ENCODE results near the gene ARHGAP42.

Gene ARHGAP42

GRCh38 chr11:100927579-100927978 is 240.5 kb downstream of the ARHGAP42 start:
- no peak for DNase-seq

- DNase-seq, result no peak
These were observed 241.3 kb downstream of the ARHGAP42 start for GRCh38 chr11:100928426-100928825.

GRCh38 chr11:100929377-100929776 is 242.3 kb downstream of the ARHGAP42 start:
- no peak for DNase-seq

DNA sequence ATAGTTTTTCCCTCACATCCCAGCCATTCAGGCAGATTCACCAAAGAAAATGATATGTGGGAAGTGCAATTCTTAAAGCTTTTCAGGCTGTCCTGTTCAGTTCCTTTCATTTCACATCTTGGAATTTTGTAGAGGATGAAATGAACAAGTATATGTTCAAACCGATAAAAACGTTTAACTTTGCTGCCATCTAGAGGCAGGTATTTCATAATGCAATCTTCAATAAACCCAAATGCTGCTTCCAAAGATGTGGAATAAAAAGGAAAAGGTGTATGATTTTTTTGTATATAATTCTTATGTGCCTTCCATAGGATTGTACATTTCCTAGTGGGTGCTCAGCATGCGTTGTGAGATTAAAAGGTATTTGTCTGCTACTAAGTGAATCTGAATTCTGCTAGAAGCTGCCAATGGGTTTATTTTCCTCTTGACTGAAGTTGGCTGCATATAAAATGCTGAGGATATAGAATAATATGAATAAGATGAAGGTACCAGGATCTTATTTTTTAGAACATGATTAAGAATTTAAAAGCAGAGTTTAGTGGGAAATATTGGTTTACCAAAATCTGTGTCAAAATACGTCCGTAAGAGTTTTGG is 243.2 kb downstream of the ARHGAP42 start:
- DNase-seq, result peak; percentile 4

GRCh38 chr11:100932474-100933100 is 245.5 kb downstream of the ARHGAP42 start:
- no peak for DNase-seq

- DNase-seq, result no peak
These were observed 249.7 kb downstream of the ARHGAP42 start for GRCh38 chr11:100936781-100937180.

- DNase-seq, result no peak
These were observed 252.5 kb downstream of the ARHGAP42 start for GRCh38 chr11:100939571-100939970.

DNA sequence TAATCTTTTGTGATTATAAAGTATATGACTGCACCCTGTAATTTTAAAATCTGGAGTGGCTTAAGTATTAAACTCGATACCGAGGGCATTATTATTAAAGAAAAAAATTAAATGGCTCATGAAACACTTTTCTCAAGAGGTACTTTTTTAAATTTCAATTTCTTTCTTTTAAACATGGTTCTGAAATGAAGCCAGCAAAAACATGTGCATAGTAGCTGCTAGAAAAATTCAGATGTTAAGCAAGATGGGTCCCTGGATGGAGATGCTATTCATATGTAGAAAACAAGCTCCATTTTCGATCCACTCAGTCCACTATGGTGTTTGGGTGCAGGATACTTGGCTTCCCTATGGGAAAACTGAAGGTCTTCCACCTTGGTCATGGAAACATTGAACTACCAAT is 253.0 kb downstream of the ARHGAP42 start:
- DNase-seq, result no peak

DNA sequence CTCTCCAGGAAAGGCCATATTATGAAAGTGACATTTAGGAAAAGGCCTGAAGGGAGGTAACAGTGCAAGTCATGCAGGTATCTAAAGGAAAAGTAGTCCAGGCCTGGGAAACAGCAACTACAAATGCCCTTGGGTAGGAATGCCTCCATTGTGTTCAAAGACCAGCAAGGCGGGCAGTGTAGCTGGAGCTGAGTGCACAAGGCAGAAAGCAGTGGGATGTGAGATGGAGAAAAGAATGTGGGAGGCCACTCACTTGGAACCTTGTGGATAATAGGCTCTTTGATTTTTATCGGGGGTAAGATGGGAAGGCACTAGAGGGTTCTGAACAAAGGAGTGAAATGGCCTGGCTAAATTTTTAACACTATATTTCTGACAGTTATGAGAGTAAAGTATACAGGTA is 253.9 kb downstream of the ARHGAP42 start:
- no peak for DNase-seq

DNA sequence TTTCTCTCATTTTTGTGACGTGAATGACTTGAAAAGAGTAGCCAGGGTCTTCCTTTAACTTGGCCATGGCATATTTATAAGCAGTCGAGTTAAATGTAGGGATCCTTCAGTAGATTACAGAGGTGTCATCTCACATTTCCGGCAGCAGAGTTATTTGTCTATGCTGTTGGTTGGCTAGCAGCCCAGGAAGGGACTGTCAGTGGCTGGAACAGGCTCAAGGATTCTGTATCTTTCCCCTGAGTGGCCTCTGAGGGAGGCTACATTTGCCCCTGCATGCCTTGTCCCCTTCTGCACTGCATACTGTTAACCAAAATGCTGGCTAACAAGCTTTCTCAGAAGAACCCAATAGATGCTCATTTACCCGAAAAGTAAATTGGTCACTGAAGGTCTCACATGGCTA is 254.9 kb downstream of the ARHGAP42 start:
- no peak for DNase-seq

- no peak for DNase-seq
These were observed 261.8 kb downstream of the ARHGAP42 start for GRCh38 chr11:100948936-100949335.

- no peak for DNase-seq
These were observed 262.4 kb downstream of the ARHGAP42 start for GRCh38 chr11:100949443-100949842.

DNA sequence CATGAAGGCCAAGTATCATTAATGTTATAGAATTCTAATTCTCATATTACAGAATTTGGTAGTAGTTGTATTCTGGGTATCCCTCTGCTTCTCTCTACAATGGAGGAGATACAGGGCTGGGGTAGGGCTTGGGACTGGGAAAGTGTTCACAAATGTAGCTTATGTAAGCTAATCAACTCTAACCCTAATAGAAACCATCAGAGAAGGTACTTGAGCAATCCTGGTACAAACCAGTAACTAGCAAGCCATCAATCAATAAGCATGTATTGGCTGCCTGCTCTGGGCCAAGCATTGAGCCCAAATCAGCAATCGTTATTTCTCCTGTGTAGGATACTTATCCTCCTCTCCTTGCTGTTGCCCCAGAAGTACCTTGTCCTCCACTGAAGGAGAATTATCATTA is 268.2 kb downstream of the ARHGAP42 start:
- DNase-seq, result no peak

DNA sequence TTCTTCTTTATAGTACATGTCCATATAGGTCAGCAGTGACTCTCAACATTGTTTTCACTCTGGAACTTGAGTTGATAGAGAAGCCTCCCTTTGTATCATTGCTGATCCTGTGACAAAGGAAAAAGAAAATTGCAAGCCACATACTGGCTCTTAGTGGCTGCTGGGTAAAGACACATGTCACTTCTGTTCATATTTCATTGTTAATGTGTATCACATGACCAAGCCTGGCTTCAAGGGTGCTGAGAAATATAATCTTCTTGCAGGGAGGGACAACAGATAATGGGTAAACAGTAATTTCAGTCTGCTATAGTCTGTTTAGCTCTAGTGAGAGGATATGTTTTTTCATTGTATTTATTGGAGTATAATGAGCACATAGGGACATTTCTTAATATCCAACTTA is 269.3 kb downstream of the ARHGAP42 start:
- no peak for DNase-seq

- no peak for DNase-seq
These were observed 270.4 kb downstream of the ARHGAP42 start for GRCh38 chr11:100957499-100957898.

- DNase-seq, result no peak
These were observed 274.5 kb downstream of the ARHGAP42 start for GRCh38 chr11:100961633-100962032.

- no peak for DNase-seq
These were observed 276.3 kb downstream of the ARHGAP42 start for GRCh38 chr11:100963375-100963774.

- DNase-seq, result no peak
These were observed 277.3 kb downstream of the ARHGAP42 start for GRCh38 chr11:100964435-100964834.

DNA sequence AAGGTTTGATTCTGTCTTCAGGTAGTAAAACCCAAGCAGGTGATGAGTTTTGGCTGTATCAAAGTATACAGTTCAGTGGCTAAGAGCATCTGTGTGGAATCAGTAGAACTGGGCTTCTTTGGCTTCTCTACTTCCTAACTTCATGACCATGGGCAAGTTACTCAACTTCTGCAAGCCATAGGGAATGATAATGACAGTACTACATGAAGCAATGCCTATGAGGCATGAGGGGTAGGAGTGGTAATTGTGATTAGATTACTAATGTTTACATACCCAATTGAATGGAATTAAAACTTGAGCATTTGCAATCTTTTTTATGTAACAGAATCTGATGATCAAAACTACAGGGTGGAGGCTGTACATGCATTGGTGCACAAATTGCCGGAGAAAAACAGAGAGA is 278.3 kb downstream of the ARHGAP42 start:
- DNase-seq, result no peak

- no peak for DNase-seq
These were observed 279.3 kb downstream of the ARHGAP42 start for GRCh38 chr11:100966366-100966765.

- DNase-seq, result no peak
These were observed 281.9 kb downstream of the ARHGAP42 start for GRCh38 chr11:100969008-100969407.

GRCh38 chr11:100970283-100971164 is 283.4 kb downstream of the ARHGAP42 start:
- no peak for DNase-seq

DNA sequence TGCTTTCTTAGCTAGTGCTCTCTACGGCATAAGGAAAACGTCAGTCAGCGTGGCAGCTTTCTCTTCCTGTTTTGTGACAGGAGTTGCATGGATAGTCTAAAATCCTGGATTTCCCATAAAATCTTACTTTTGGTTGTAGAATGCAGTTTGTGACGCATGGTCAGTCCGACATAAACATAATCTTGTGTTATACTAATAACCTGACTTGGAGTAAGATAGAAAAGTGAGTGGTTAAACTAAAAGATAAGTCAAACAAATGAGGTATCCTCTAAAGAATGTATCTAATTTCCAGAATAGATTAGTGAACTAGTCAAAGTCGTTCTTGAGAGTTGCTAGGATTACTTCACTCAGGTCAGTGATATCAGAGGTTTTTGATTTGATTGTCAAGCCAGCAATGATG is 285.0 kb downstream of the ARHGAP42 start:
- DNase-seq, result no peak

- DNase-seq, result no peak
These were observed 291.4 kb downstream of the ARHGAP42 start for GRCh38 chr11:100978442-100978841.

All from CD4-positive, alpha-beta T cell treated with Interleukin-12 subunit alpha and Interleukin-12 subunit beta, for 1 hour (primary cell).